SK-N-MC (cell line): ENCODE data around the gene EGR4.
A peak's percentile ranks its signal among the peaks of the same experiment; 100 is the strongest.

Experiments used
- DNase-seq: peaks from one replicate; pipeline ENCODE4 v3.0.0-alpha.2; 2011; ENCODE audit warnings: low read depth, low spot score
- H3K27ac ChIP-seq: fragments of 200-600 bp; sonication (generic); 2 replicates; pipeline ENCODE4 v1.5.1; 2016; ENCODE audit warnings: mixed run types
- H3K36me3 ChIP-seq: fragments of 200-600 bp; sonication (generic); 2 replicates; pipeline ENCODE4 v1.6.1; 2017; ENCODE audit warnings: antibody characterized with exemption, low read length, mixed read lengths; ENCODE audit not compliant: insufficient read depth
- H3K4me3 ChIP-seq: fragments of 200-600 bp; sonication (generic); 2 replicates; pipeline ENCODE4 v1.5.1; 2016
- H3K9ac ChIP-seq: fragments of 200-600 bp; sonication (generic); 2 replicates; pipeline ENCODE4 v1.8.0; 2017; ENCODE audit warnings: mixed run types, mixed read lengths; ENCODE audit not compliant: insufficient read length
- H3K9me3 ChIP-seq: fragments of 200-600 bp; sonication (generic); 2 replicates; pipeline ENCODE4 v1.6.1; 2017; ENCODE audit warnings: low read depth, mild to moderate bottlenecking, antibody characterized with exemption, low read length, moderate library complexity, mixed read lengths
- EZH2 ChIP-seq: fragments of 200-600 bp; sonication (generic); IDR thresholded peaks from one replicate; pipeline ENCODE4 v1.6.1; 2017; ENCODE audit warnings: antibody characterized with exemption
- FOXP2 ChIP-seq: optimal IDR thresholded peaks from 2 replicates; pipeline ENCODE3; 2011; ENCODE audit warnings: mild to moderate bottlenecking, moderate library complexity; ENCODE audit not compliant: insufficient read depth; ENCODE audit errors: extremely low read length, control extremely low read depth
- POLR2AphosphoS5 ChIP-seq: IDR thresholded peaks from 2 replicates; pipeline ENCODE4 v1.6.1; 2012; ENCODE audit warnings: mild to moderate bottlenecking, low read depth, low read length, borderline replicate concordance

Gene EGR4

DNA sequence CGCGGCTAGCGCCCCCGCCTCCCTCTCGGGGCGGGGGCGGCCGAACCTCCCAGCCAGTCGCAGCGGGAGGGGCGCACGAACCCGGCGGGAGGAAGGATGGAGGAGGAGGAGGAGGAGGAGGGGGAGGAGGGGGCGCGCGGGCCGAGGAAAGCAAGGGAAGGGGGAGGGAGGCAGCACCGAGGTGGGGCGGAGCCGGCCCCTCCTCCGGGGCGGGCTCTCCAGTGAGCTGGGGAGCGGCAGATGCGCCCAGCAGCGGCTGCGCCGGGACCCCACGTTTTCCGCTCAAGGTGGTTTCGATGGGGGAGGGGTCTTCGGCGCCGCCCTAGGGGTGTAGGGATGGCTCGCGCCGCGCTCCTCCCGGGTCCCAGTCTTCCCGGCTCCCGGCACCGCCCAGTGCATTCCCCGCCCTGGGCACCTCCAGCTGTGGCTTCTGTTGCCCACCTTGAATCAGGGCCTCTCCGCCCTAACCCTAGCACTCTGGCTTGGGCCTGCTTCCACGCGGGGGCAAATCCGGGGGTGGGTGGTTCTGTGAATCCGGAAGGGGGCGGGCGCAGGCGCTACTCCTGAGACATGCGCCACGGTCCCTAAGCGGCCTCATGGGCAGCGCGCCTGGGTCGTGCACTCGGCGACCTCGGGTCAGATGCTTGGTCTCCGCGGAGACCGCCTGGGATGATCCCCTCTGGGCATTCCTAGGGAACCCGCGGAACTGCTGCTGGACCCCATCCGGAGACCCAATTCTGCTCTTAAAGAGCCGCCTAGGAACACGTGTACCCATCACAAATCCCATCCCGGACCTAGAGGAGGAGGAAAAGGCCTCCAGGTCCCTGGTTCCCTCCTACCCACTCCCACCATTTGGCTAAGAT, 8.8 kb downstream of the EGR4 start, which contains the start of gene FBXO41:
Gene FBXO41 (minus strand): TSS at position 183 of the 863 bp plus-strand sequence. CDS start 14,848 bp downstream, outside the sequence.
- Histone ChIP-seq H3K9ac (peak within 1 kb of the TSS; percentile 72), H3K4me3 (peak within 1 kb of the TSS; percentile 86), H3K27ac (no peak within 1 kb of the TSS), H3K9me3 (no peaks in the 10 kb centered on the region), H3K36me3 (no peaks in the 10 kb centered on the region)
- TF ChIP-seq POLR2AphosphoS5 = peak; percentile 54; the same call in 1 of the 2 replicates
- TF ChIP-seq EZH2 = no peak
- no peak for TF ChIP-seq FOXP2
- DNase-seq = no peak

- Histone ChIP-seq H3K4me3 (peak overlapping the region; percentile 86), H3K9me3 (no peaks in the 10 kb centered on the region), H3K36me3 (no peaks in the 10 kb centered on the region), H3K9ac (peak overlapping the region; percentile 72), H3K27ac (no peak overlapping the region)
- no peak for DNase-seq
- no peak for TF ChIP-seq FOXP2
- no peak for TF ChIP-seq POLR2AphosphoS5
- no peak for TF ChIP-seq EZH2
Observed at GRCh38 chr2:73283545-73284295, 9.6 kb downstream of the EGR4 start.

DNA sequence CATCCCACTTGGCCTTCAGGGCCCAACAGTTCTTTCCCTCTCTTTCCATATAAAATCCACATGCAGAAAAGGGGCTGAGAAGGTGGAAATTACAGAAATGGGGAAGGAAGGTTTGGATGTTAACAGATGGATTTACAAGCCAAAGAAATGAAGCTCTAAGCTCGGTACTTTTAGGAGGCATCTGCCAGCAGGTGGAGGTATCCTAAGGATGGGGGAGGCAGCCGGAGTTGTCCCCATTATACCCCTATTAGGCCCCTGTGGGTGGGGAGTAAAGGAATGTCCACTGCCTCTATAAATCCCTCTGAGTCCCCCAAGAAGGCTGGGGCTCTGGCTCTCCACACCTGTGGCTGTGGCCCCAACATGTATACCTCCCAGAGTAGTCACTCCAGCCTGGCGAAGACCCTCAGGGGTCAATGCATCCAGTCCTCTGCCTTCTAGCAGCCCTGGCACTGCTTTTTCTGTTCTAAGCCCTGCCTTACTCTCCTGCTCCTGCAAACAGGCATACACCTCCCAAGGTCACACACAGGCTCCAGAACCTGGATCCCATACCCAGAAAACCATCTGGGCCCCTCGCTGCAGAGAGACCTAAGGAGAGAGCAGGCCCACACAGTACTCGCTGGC, 10.3 kb downstream of the EGR4 start:
- DNase-seq = no peak
- no peak overlapping the region for H3K27ac ChIP-seq
- peak overlapping the region; percentile 86 for H3K4me3 ChIP-seq
- H3K36me3 ChIP-seq = no peaks in the 10 kb centered on the region
- H3K9ac ChIP-seq = peak overlapping the region; percentile 72
- TF ChIP-seq FOXP2 = no peak
- TF ChIP-seq POLR2AphosphoS5 = no peak
- TF ChIP-seq EZH2 = no peak
- H3K9me3 ChIP-seq = no peaks in the 10 kb centered on the region

- TF ChIP-seq EZH2 = no peak
- TF ChIP-seq POLR2AphosphoS5 = no peak
- TF ChIP-seq FOXP2 = no peak
- Histone ChIP-seq H3K9me3 (no peaks in the 10 kb centered on the region), H3K27ac (no peak overlapping the region), H3K9ac (no peak overlapping the region), H3K36me3 (no peaks in the 10 kb centered on the region), H3K4me3 (no peak overlapping the region)
- DNase-seq = no peak
Observed at GRCh38 chr2:73281244-73281643, 12.1 kb downstream of the EGR4 start.

DNA sequence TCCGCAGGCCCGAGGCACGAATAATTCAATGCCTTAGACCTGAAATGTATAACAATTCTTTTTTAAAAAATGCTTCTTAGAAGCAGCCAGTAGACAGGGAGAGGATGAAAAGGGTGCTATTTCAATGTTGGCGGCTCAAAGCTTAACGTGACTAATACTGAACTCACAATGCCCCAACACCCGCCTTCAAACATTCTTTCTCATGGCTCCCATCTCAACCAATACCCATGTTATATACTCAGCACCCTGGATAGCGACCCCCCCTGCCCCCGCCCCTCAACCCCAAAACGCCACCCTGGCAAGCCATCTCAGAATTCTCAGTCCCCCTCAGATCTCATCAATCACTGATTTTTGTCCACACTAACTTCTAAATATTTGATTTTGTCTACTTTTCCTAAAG, 13.5 kb downstream of the EGR4 start:
- DNase-seq = no peak
- H3K36me3 ChIP-seq = no peaks in the 10 kb centered on the region
- TF ChIP-seq POLR2AphosphoS5 (no peak), FOXP2 (no peak), EZH2 (no peak)
- H3K9me3 ChIP-seq = no peaks in the 10 kb centered on the region
- H3K9ac ChIP-seq = no peak overlapping the region
- no peak overlapping the region for H3K27ac ChIP-seq
- no peak overlapping the region for H3K4me3 ChIP-seq

DNA sequence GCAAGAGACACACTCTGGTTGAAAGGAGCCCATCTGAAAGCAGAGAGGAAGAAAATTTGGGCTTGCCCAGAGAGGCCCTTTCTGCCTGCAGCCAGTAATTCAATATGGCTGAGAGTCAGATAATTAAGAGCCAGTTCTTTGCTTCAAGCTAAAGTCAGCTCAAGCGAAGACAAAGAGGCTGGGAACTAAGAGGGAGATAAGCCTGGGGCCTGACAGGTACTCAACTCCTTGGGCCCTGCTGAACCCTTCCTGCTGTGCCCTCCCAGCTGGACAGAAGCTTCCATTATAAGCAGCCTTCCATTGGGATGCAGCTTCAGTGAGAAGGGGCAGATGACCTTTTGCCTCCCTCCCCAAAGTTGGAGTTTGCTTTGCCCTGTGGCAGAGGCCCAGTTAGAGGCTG, 21.1 kb downstream of the EGR4 start:
- Histone ChIP-seq H3K9ac (no peak overlapping the region), H3K9me3 (no peaks in the 10 kb centered on the region), H3K27ac (no peak overlapping the region), H3K36me3 (no peaks in the 10 kb centered on the region), H3K4me3 (no peak overlapping the region)
- TF ChIP-seq FOXP2 = no peak
- TF ChIP-seq POLR2AphosphoS5 = no peak
- no peak for DNase-seq

- H3K4me3 ChIP-seq = no peak overlapping the region
- H3K9ac ChIP-seq = no peak overlapping the region
- TF ChIP-seq FOXP2 (no peak), POLR2AphosphoS5 (no peak), EZH2 (no peak)
- no peaks in the 10 kb centered on the region for H3K36me3 ChIP-seq
- no peak overlapping the region for H3K27ac ChIP-seq
- DNase-seq = no peak
- no peaks in the 10 kb centered on the region for H3K9me3 ChIP-seq
Observed at GRCh38 chr2:73269686-73270465, 23.5 kb downstream of the EGR4 start.
